RWPE2 (cell line): ENCODE results near the gene PLPPR1.

Source experiments
- ATAC-seq: fragments of 200-7000 bp; cut with Tn5 transposase; 3 replicates; pipeline ENCODE4 v1.9.1; 2021; ENCODE audit warnings: low read depth
- DNase-seq: peaks from one replicate; pipeline ENCODE4 v3.0.0-alpha.2; 2020; ENCODE audit warnings: low spot score
- H3K27ac ChIP-seq: fragments of 450-650 bp; 2 replicates; pipeline ENCODE4 v1.5.1; 2017; ENCODE audit warnings: mild to moderate bottlenecking; ENCODE audit not compliant: poor library complexity, severe bottlenecking
- H3K27me3 ChIP-seq: fragments of 250-450 bp; sonication (Bioruptor Pico); 2 replicates; pipeline ENCODE4 v1.5.1; 2021; ENCODE audit warnings: mild to moderate bottlenecking, moderate library complexity; ENCODE audit not compliant: insufficient read depth, poor library complexity, severe bottlenecking
- H3K36me3 ChIP-seq: fragments of 250-450 bp; sonication (Bioruptor Pico); 2 replicates; pipeline ENCODE4 v1.5.1; 2020; ENCODE audit warnings: low read depth, mild to moderate bottlenecking, moderate library complexity
- H3K4me1 ChIP-seq: fragments of 250-450 bp; sonication (Bioruptor Pico); 2 replicates; pipeline ENCODE4 v1.5.1; 2021; ENCODE audit warnings: mild to moderate bottlenecking, moderate library complexity; ENCODE audit not compliant: insufficient read depth, poor library complexity, severe bottlenecking
- H3K4me3 ChIP-seq: fragments of 250-450 bp; sonication (Bioruptor Pico); 2 replicates; pipeline ENCODE4 v1.5.1; 2021; ENCODE audit warnings: mild to moderate bottlenecking, moderate library complexity; ENCODE audit not compliant: severe bottlenecking
- H3K9me3 ChIP-seq: fragments of 250-450 bp; sonication (Bioruptor Pico); 2 replicates; pipeline ENCODE4 v1.5.1; 2021; ENCODE audit warnings: mild to moderate bottlenecking, moderate library complexity; ENCODE audit not compliant: severe bottlenecking
- CTCF ChIP-seq: fragments of 450-650 bp; IDR thresholded peaks from one replicate; pipeline ENCODE4 v1.5.1; 2017; ENCODE audit warnings: mild to moderate bottlenecking, moderate library complexity; ENCODE audit not compliant: poor library complexity, severe bottlenecking

The PLPPR1 gene

DNA sequence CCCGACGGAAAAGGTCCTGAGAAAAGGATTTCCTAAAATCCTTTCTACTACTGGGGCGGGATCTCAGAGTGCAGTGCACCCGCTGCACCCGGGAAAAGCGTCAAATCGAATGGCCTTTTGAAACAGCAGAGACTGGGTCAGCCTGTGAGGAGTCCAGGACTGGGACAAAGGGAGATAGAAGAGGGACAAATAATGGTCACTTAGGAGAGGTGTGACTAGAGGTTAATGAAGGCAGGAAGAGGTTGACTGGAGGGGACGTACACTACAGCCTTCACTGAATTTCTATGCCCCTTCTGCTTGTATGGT, 1.5 kb downstream of the PLPPR1 start:
- no peak overlapping the region for H3K4me3 ChIP-seq
- H3K27me3 ChIP-seq: peaks cover 54% of the 10 kb centered on the region
- H3K27ac ChIP-seq: no peak overlapping the region
- no peaks in the 10 kb centered on the region for H3K4me1 ChIP-seq
- no peaks in the 10 kb centered on the region for H3K9me3 ChIP-seq
- no peak for TF ChIP-seq CTCF
- H3K36me3 ChIP-seq: no peaks in the 10 kb centered on the region
- ATAC-seq (no peak), DNase-seq (no peak)

GRCh38 chr9:101032426-101032825, 3.9 kb downstream of the PLPPR1 start:
- no peak for DNase-seq
- H3K27me3 ChIP-seq: peaks cover 44% of the 10 kb centered on the region

DNA sequence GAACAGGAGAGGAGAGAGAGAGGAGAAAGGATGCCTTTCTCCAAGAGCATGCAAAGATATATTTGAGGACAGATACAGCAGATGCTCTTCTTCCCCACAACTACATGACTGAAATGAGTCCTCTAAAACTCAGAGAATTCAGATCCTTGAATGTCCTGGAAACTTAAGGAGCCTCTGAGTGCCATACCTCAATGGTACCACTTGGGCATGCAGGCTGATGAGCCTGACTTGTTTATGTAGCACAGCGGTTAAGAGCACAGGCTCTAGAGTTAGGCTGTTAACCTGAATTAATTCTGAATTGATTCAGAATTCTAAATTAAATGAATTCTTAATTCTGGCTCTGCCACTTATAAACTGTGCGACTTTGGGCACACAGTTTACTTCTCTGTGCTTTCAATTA, 5.7 kb downstream of the PLPPR1 start:
- H3K4me1 ChIP-seq: no peaks in the 10 kb centered on the region
- no peaks in the 10 kb centered on the region for H3K9me3 ChIP-seq
- no peak for TF ChIP-seq CTCF
- no peak overlapping the region for H3K4me3 ChIP-seq
- no peaks in the 10 kb centered on the region for H3K36me3 ChIP-seq
- no peak for ATAC-seq
- DNase-seq: no peak
- H3K27me3 ChIP-seq: peaks cover 28% of the 10 kb centered on the region
- no peak overlapping the region for H3K27ac ChIP-seq

More at GRCh38 chr9:101032426-101032825, 3.9 kb downstream of the PLPPR1 start:
- no peak for ATAC-seq
- H3K27ac ChIP-seq: no peak overlapping the region
- no peak overlapping the region for H3K4me3 ChIP-seq
- no peaks in the 10 kb centered on the region for H3K9me3 ChIP-seq
- TF ChIP-seq CTCF: no peak
- H3K4me1 ChIP-seq: no peaks in the 10 kb centered on the region
- no peaks in the 10 kb centered on the region for H3K36me3 ChIP-seq

- DNase-seq (no peak), ATAC-seq (no peak)
- no peak overlapping the region for H3K27ac ChIP-seq
- peaks cover 19% of the 10 kb centered on the region for H3K27me3 ChIP-seq
- no peak overlapping the region for H3K4me3 ChIP-seq
- no peaks in the 10 kb centered on the region for H3K4me1 ChIP-seq
- H3K36me3 ChIP-seq: no peaks in the 10 kb centered on the region
- no peaks in the 10 kb centered on the region for H3K9me3 ChIP-seq
- no peak for TF ChIP-seq CTCF
Observed at GRCh38 chr9:101035098-101035497, 6.6 kb downstream of the PLPPR1 start.

DNA sequence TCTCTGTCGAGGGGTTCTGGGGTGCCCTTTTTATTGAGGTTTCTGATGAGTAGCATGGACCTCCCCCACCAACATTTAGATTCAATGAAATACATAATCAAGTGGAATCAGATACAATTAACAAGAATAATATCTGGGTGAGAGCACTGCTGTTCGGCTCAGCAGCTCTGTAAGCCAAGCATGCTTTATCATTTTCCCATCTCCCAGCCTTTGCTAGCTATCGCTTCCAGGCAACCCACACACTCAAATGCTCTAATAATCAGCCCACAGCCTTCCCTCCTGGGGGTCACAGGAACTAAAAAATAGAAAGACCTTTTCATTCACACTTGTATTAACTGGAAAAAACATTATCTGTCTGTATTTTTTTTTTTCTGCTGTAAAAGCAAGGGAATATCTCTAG, 8.9 kb downstream of the PLPPR1 start:
- no peaks in the 10 kb centered on the region for H3K4me1 ChIP-seq
- ATAC-seq: no peak
- no peaks in the 10 kb centered on the region for H3K27me3 ChIP-seq
- H3K9me3 ChIP-seq: no peaks in the 10 kb centered on the region
- H3K36me3 ChIP-seq: no peaks in the 10 kb centered on the region
- H3K27ac ChIP-seq: no peak overlapping the region
- no peak for TF ChIP-seq CTCF
- DNase-seq: no peak
- no peak overlapping the region for H3K4me3 ChIP-seq
